ENCODE results near the gene HEATR1. TPM values are rescaled to one million over a fixed set of nuclear protein-coding genes. Genes with fewer than 3 reads are reported as not detected.
"Not testable (repeated sequence)": the region's sequence is repeated elsewhere in the genome, so short reads cannot be mapped to it uniquely, and the experiment has no call there.

Gene HEATR1
- total and polyA plus RNA-seq, 11 donors: 2.4 to 17.2 (median 9.9) TPM

DNA sequence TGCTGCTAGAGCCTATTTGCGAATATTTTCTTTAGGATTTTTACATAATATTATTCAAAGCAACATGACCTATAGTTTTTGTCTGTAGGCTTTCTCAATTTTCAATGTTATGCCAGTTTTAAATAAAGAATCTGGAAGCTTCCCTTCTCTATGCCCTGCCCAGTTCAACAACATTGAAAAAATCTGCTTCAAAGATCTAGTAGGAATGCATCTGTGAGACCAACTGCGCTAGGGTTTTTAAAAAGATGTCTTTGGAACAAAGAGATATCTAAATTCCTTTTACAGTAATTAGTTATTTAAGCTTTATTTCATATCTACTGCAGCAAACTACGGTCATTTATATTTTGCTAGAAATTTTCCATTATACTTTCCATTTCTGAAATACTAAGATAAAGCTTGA, 25.7 kb downstream of the HEATR1 start:
- Histone ChIP-seq H3K9me3 (no peaks in the 10 kb centered on the region), H3K27me3 (no peaks in the 10 kb centered on the region), H3K27ac (no peak overlapping the region), H3K4me1 (peaks cover 0 to 4% (median 0%) of the 10 kb centered on the region in 12 donors), H3K36me3 (peaks cover 0 to 98% (median 91%) of the 10 kb centered on the region in 9 donors), H3K4me3 (no peak overlapping the region)
- intact Hi-C loops (cut with DNase I): no loop called here
- ATAC-seq (no peak), DNase-seq (no peak)
- TF ChIP-seq POLR2A (IDR thresholded peaks at IDR 0.05): no peak
- TF ChIP-seq, protein P1, sequence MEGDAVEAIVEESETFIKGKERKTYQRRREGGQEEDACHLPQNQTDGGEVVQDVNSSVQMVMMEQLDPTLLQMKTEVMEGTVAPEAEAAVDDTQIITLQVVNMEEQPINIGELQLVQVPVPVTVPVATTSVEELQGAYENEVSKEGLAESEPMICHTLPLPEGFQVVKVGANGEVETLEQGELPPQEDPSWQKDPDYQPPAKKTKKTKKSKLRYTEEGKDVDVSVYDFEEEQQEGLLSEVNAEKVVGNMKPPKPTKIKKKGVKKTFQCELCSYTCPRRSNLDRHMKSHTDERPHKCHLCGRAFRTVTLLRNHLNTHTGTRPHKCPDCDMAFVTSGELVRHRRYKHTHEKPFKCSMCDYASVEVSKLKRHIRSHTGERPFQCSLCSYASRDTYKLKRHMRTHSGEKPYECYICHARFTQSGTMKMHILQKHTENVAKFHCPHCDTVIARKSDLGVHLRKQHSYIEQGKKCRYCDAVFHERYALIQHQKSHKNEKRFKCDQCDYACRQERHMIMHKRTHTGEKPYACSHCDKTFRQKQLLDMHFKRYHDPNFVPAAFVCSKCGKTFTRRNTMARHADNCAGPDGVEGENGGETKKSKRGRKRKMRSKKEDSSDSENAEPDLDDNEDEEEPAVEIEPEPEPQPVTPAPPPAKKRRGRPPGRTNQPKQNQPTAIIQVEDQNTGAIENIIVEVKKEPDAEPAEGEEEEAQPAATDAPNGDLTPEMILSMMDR (IDR thresholded peaks at IDR 0.05): no peak
- 94 to 98% (median 97%) methylated on average over 3 of the region's 3 CpGs for WGBS, 4 donors

DNA sequence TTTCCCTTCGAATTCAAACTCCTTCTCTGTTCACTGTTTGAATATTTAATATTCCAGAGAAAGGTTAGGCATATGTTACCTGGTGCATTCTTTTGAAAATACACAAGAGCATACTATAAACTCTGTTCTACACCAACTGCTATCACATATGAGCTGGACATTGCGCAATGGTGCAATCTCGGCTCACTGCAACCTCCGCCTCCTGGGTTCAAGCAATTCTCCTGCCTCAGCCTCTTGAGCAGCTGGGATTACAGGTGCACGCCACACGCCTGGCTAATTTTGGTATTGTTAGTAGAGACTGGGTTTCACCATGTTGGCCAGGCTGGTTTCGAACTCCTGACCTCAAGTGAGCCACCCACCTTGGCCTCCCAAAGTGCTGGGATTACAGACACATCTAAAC, 27.3 kb downstream of the HEATR1 start:
- H3K4me3 ChIP-seq; intact Hi-C loops (cut with DNase I); H3K4me1 ChIP-seq; H3K27ac ChIP-seq; DNase-seq; H3K27me3 ChIP-seq; H3K9me3 ChIP-seq; ATAC-seq: not testable (repeated sequence)
- WGBS, 4 donors: 89 to 92% (median 89%) methylated on average over 7 of the region's 7 CpGs
- H3K36me3 ChIP-seq: peaks cover 0 to 98% (median 92%) of the 10 kb centered on the region in 9 donors

DNA sequence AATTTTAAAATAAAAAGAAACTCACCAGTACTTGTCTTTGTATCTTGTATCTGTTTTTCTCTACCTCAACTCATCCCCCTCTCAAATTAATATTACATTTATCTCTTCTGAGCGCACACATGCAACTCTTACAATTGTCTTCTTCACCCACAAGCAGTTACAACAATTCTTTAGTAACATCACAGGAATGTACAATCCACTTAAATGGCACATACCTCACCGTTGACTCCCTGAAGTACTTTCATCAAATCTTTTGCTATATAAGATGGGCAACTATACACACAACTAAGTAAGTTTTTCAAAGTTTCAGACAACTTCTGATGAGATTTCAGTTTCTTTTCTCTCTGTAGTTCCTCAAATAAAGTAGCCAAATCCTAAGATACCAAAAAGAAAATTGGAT, 28.3 kb downstream of the HEATR1 start:
- TF ChIP-seq POLR2A (IDR thresholded peaks at IDR 0.05): no peak
- TF ChIP-seq, protein P1 (IDR thresholded peaks at IDR 0.05): no peak
- WGBS, 4 donors: 46 to 55% (median 52%) methylated on average over 2 of the region's 2 CpGs
- H3K9me3 ChIP-seq: no peaks in the 10 kb centered on the region
- ATAC-seq: no peak
- intact Hi-C loops (cut with DNase I): no loop called here
- no peak for DNase-seq
- peaks cover 0 to 98% (median 92%) of the 10 kb centered on the region in 9 donors for H3K36me3 ChIP-seq
- H3K27me3 ChIP-seq: no peaks in the 10 kb centered on the region
- H3K4me1 ChIP-seq: no peaks in the 10 kb centered on the region
- no peak overlapping the region for H3K27ac ChIP-seq
- no peak overlapping the region for H3K4me3 ChIP-seq

DNA sequence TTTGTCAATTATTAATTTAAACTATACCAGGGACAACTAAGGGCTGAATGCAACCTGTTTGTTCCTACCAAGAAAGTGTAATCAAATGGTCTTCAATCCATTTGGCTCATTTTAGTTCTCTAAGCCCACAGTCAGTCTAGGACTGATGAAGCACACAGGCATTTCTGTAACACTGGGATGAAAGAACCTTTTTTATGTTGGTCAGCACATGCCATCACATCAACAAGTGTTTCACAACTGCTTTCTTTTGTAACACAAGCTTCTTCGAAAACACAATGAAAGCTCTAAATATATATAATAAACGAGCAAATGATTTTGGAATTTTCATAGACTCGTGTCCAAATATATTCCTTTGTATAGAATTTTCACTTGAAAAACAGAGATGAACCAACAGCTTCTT, 28.8 kb downstream of the HEATR1 start:
- TF ChIP-seq, protein P1 (IDR thresholded peaks at IDR 0.05): no peak
- no peak for TF ChIP-seq POLR2A (IDR thresholded peaks at IDR 0.05)
- Histone ChIP-seq H3K27me3 (no peaks in the 10 kb centered on the region), H3K4me1 (no peaks in the 10 kb centered on the region), H3K36me3 (peaks cover 0 to 98% (median 92%) of the 10 kb centered on the region in 9 donors), H3K27ac (no peak overlapping the region), H3K4me3 (no peak overlapping the region), H3K9me3 (no peaks in the 10 kb centered on the region)
- no peak for DNase-seq
- 80 to 86% (median 84%) methylated on average over 3 of the region's 3 CpGs for WGBS, 4 donors
- ATAC-seq: no peak
- intact Hi-C loops (cut with DNase I): no loop called here

DNA sequence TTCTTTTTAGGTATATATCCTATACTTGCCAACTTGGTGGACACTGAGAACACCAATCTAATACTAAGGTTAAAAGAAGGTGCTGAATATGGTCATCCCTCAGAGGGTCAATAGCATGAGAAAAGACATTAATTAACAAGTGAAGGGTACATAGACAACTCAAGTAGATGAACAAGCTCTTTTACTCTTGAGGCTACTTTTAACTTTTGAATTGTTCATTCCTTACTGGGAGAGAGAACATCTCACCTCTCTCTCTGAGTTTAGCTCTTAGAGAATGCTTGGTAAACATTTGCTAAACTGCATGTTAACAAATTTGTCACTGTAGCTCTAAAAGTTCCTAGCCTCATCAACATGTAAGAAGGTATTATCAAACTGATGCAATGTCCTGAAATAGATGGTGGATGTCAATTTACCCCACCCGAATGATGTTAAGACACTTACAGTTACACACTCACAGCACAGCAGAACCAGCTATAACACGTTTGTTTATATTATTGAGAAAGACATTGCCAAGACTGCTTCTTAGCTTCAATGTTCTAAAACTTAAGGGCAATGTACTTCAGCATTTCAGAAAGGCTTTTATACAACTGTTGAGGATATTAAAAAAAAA, 35.9 kb downstream of the HEATR1 start:
- Histone ChIP-seq H3K9me3 (no peaks in the 10 kb centered on the region), H3K27me3 (no peaks in the 10 kb centered on the region), H3K27ac (no peak overlapping the region), H3K36me3 (peaks cover 0 to 100% (median 94%) of the 10 kb centered on the region in 9 donors), H3K4me1 (no peaks in the 10 kb centered on the region), H3K4me3 (no peak overlapping the region)
- no peak for TF ChIP-seq POLR2A (IDR thresholded peaks at IDR 0.05)
- 79 to 87% (median 81%) methylated on average over 2 of the region's 2 CpGs for WGBS, 4 donors
- intact Hi-C loops (cut with DNase I): no loop called here
- DNase-seq (no peak), ATAC-seq (no peak)
